ENCODE results near the gene HOXB1. TPM values are rescaled to one million over a fixed set of nuclear protein-coding genes. Genes with fewer than 3 reads are reported as not detected.

Gene HOXB1
- total RNA-seq, 1 donor from 2014 or later: not detected

DNA sequence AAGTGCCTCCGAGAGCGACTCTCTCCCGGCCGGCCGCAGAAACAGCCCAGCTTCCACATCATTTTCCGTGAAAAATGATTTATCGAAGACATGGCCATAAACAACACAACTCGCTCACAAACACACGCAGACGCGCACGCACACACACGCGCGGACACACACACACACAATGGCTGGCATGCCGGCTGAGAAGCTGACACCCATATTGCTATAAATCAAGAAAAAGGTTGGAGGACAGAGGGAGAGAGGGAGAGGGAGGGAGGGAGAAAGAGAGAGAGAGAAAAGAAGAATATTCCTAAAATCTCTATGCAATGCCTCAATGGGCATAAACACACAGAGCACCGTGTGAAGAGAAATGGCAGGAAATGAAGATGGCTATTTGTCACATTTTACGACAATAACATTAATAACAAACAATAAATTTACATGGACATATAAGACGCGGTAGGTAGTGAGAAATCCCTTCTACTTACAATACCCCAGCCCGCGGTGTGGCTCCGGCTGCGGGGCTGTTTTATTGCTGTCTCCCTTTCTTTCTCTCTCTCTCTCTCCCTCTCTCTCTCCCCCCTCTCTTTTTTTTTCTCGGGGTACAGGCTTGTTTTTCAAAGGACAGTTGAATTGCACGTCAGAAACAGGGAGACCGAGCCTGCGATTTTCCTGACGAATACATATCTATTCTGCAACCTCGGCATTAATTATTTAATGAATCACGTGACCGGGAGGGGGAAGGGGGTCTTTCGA, 37.9 kb upstream of the HOXB1 start:
- no peak for DNase-seq (ENCODE audit: low spot score in 2 of 2)
- FAIRE-seq: no peak

DNA sequence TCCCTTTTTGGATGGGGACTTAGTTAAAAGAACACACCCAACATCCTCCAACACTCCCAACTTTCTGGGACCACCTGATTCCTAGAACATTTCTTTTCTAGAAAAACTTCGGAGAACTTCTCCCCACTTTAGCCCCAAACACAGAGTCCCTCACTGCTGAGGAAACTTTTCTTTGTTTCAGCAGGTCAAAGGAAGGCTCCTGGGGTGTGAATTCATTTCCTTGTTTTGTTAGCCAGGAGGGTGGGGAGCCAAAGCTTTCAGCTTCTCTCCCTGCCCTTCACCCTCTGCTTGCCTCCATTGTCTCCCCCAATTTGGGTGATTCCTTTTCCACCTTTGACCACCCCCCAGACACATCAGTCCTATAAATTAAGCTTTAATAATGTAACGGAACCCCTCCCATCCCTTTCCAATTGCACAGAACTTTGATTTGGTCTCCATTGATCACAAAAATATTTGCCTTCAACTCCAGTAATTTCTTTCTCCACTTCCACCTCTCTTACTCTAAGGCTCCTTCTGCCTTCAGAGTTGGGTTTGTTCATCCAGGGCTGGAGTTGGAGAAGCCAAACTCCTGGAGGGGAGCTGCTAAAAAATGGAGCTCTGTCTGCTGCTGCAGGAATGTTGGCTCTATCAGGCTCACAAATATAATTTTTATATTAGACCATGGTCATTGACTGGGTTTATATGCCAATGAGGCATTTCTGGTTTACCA, 37.0 kb upstream of the HOXB1 start:
- DNase-seq (ENCODE audit: low spot score in 2 of 2): no peak
- FAIRE-seq: no peak

DNA sequence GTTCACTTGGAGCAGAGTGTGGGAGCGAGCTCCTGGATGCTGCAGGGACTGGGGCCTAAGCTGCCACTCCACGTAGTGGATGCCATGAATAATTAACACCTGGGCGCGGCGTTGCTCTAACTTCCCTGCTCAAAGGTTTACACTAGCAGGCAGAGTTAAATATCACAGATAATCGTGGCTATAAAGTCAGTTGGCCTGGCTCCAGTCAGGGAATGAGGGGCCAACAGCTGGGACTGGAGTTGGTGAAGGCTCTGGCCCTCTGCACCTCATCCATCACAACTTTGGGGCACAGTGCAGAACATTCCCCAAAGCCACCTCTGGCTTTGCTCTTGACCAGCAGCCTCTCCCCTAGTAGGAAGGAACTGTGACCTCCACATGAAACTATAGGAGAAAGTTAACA, 36.4 kb upstream of the HOXB1 start:
- FAIRE-seq (no peak), DNase-seq (ENCODE audit: low spot score in 2 of 2) (no peak)

DNA sequence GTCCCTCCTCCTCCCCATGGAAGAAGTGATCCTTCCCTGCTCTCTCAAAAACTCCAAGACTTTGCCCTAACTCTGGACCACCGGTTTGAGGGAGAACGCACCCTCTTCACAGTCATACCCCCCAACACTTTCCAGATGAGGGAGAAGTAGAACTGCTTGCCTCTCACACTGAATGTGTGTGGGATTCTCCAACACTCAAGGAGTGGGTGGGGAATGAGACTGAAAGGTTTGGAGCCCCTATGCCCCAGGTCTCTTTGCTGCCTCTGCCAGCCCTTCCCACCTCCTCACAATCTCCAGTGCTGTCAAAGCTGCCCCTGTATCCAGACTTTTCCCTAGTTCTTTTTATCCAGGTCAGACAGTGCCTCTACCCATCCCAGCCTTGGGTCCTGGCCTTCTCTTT, 35.9 kb upstream of the HOXB1 start:
- DNase-seq (ENCODE audit: low spot score in 2 of 2): no peak
- FAIRE-seq: no peak

DNA sequence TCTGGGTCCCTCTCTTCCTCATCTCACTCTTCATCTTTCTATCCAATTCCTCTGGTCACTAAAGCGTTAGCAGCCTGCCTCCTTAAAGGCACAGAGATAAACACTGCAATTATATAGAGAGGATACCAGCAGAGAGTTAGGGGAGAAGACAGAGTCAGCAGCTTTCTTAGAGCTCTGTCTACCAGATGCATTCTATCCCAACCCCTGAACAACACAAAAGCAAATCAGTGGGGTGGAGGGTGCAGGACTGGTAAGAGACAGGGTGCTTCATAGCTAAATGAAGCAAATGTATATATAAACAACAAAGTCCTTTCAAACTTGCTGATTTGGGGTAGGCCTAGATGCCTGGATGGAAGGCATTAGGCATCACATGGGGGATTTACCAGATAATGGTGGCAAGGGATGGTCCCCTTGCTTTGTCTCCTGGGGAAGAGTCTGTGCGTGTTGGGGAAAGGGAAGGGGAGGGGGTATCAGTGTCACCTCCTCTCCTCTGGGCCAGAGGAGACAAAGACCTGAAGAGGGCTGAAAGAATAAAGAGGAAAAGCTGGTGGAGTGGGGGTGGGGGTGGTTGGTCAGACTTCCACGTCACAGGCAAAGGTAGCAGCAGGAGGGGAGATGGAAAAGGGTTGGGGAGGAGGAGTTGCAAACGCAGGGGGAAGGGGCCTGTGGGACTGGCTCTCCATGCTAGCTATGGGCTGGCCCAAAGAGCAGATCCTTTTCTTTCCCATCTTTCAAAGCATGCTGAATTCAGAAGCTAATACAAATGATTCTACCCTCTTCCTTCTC, 35.3 kb upstream of the HOXB1 start:
- DNase-seq (ENCODE audit: low spot score in 2 of 2) (no peak), FAIRE-seq (no peak)

DNA sequence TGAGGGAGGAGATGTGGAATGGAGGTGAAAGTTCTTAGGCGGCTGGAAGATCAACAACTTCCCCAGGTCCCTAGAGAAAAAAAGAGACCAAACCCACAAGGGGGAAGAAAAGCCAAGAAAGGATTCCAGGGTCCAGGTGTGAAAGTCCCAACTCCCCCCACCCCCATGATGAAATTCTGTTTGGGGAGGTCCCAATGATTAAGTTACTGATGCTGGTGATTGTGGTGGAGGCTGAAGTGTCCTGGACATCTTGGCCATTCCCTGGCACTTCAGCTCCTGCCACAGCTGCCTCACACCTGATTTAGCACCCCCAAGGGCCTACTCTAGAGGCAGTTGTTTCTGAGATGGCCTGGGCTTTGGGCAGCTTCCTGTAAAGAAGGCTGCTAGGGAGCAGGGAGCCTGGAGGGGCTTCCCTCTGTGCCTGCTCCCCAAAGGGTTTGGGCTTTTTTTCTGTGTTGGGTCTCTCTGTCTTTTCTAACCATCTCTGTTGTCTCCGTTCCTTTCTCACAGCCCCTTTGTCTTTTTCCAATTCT, 34.3 kb upstream of the HOXB1 start:
- DNase-seq (ENCODE audit: low spot score in 2 of 2): no peak
- no peak for FAIRE-seq

DNA sequence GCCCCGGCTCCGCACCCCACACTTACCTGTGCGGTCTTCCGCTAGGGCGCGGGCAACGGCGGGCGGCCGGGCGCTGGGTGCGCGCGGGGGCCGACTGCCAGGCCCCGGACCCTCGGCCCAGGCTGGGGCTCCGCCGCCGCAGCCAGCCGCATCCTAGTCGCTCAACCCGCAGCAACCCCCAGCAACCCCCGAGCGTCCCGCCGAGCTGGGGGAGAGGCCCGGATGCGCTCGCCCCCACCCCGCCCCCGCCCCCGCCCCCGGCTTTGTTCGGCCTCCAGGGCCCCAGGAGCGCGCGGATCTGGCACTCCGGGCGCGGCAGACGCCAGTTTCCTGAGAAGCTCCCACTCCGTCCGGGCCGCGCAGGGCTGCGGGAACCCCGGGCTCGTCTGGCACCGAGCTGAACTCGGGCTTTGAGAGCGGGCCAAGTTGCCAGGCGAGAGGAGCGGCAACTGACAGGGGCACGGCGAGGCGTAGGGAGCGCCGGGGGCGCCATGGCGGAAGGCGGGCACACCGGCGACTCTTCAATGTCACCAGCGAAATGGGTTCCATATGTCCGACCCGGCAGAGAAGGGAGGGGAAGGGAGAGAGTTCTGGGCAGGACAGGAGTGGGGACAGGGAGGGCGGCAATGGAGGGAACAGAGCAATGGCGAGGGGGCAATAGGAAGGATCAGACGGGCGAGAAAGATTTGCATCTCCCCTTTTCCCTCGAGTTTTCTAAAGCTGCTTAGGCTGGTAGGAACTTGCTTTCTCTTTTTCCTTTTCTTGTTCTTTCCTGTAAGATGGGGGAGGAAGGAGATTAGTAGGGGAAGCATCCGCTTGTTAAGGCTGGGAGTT, 33.6 kb upstream of the HOXB1 start:
- DNase-seq (ENCODE audit: low spot score in 2 of 2): no peak
- FAIRE-seq: no peak

DNA sequence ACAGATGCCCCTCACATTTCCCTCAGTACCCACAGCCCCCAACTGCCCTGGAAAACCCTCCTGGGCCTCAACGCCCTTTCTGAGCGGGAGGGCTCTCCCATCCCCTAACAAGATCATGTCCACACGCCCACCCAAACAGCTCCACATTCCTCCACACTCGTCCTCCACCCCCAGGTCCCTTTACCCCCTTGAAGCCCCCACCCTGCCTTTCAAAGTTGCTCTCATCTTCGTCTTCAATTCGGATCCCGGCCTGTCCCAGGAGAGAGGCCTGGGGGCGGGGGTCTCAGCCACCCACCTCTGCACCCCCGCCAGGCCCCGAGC, 33.0 kb upstream of the HOXB1 start:
- FAIRE-seq: no peak
- no peak for DNase-seq (ENCODE audit: low spot score in 2 of 2)

DNA sequence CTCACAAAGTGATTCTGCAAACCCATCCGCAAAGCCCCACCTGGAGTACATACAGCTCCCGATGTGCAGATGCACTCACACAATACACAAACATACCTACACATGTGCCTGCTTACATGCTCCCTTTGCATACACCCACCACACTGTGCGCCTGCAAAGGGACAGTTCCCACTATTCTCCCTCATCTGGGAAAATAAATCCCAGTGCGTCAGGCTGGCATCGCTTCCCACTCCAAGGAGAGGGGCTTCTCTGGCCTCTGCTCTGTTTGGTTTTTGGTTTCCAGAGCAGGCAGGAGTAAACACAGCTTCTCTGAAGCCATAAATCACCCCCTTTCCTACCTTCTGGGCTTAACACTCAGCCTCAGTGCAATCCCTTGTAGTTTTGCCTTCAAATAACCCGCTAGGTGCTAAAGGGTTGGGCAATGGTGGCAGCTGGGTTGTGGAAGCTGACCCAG, 32.6 kb upstream of the HOXB1 start:
- DNase-seq (ENCODE audit: low spot score in 2 of 2): no peak
- FAIRE-seq: no peak

DNA sequence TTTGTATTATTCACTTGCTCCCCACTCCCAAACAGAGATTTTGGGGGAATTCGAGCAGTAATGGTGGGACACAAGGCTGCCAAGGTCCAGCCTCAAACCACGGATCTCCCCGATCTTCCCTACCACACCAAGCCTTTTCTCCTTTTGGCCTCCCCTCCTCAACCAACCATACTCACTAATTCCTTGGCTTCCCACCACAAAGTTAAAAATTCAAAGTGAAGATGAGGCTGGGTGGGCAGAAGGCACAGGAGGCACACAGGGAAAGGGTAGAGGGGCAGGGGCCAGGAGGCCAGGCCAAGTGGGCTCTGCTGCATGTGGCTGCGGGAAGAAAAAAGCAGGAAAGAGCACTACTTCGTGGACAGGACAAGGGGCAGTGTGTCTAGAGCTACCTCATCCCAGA, 32.1 kb upstream of the HOXB1 start:
- no peak for FAIRE-seq
- no peak for DNase-seq (ENCODE audit: low spot score in 2 of 2)

DNA sequence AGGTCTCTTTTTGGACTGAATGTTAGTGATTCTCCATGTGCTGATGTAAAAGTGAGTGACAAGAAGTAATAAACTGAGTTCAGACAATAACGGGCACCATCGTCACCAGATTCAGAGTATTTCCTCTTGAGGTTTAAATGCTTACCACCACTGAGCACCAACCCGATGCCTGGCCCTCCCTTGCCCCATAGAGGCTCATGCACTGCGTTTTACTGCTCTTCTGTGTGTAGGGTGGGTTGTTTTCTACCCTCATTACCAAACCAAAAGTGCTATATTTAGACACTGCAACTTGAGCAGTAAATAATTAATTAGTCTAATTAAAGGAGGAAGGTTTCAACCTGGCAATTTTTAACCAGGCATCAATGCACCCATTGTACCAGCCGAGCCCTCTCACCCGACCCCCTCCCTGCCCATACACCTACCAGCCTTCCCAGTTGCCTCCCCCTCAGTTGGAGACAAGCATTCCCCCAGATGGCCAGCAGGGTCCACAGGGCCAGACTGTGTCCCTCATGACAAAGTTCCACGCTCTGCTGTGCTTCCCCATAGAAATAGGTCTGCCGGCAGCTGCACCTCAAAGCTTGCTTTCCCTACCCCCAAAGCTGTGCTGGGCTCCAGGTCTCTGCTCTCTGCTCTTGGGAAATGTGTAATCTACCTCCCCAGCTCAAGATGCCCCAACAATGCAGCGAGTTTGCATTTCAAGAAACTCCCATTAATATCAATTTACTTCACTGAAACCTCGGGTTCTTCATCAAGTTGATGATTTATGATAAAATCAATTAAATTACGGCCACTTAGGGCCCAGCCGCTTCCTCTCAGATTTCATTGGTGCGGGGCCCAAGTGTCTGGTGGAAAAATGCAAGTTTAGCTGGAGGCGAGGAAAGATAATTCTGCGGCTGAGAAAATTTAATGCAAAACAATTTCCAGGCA, 31.3 kb upstream of the HOXB1 start:
- no peak for DNase-seq (ENCODE audit: low spot score in 2 of 2)
- no peak for FAIRE-seq

DNA sequence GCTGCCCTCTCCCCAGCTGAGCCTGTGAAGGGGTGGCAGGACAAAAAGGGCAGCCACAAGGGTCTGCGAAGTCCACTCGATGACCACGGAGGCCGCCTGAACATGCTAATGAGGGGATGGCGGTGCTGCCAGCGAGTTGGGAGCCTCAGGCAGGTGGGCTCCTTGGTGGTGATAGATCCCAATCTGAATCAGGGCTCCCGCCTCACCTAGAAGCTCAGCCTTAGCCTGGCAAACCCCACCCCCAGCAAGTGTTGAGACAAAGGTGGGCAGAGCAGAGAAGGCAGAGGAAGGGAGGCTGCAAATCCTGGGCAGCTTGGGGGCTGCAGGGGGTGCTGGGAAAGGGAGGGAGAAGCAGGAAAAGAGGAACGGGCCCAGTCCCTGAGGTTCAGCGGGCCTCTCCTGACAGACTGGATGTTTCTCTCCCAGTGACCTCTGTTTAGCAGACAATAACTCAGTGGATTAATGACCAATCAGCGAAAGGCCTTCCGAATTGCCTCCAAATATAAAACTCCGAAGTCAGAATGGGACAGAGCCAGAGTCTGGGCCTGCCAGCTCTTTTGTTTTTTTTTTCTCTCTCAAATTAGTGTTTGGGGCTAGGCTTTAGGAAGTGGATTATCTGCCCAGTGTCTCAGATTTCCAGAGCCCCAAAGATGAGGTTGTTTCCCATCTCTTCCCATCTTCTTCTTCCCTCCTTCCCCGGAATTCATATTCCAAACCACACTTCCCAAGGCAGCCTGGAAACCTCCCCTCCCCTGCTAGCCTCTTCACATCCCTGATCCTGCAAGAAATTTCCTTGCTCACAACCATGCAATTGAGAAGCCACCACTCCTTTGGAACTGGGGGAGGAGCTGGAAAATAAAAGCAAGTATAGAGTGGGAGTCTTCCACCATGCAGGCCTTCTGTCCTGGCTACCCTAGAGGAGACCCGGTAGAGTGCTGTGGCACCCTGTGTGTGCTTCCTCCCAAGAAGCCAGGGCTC, 29.3 kb upstream of the HOXB1 start:
- no peak for FAIRE-seq
- DNase-seq (ENCODE audit: low spot score in 2 of 2): no peak

DNA sequence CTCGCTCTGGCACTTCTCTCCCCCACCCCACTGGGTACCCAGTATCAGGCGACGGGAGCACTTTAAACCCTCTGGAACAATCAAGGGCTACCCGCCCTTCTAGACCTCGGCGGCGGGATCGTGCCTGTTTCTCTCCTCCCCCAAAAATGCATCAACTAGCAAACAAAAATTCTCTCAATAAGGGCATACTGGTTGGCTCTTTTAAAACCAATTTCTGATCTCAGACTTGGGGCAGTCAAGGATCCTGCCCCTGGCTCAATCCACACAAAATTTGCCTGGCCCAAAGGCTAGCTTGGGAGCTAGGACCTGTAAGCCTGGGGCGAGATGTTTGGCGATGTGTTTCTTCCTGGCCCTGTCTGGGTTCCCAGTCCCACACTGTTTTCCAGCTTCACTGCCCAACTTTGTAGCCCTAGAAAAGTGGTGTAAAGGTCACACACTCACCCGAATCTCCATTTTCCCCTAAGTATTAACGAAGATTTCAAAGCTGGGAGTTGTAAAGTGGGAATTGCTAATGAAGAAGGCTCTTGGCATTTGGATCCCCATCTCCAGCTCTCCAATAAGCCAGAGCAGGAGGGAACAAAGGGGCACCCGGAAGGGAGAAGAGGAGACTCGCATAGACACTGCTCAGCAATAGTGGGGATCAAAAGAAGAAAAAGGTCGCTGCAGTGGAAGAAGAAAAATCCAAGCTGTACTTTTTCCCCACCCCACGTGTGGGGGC, 28.5 kb upstream of the HOXB1 start:
- DNase-seq (ENCODE audit: low spot score in 2 of 2): no peak
- FAIRE-seq: no peak

DNA sequence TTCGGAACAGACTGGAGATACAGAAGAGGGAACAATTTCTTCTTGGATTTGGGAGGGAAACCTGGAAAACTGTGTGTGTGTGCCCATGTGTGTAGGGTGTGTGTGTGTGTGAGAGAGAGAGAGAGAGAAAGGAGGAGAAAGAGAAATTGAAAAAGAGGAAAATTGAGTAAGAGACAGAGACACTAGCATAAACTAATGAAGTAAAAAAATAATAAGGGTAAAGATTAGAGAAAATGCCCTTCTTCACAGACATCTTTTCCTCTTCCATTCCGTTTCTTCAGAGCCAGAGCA, 28.0 kb upstream of the HOXB1 start:
- DNase-seq (ENCODE audit: low spot score in 2 of 2): no peak
- no peak for FAIRE-seq

DNA sequence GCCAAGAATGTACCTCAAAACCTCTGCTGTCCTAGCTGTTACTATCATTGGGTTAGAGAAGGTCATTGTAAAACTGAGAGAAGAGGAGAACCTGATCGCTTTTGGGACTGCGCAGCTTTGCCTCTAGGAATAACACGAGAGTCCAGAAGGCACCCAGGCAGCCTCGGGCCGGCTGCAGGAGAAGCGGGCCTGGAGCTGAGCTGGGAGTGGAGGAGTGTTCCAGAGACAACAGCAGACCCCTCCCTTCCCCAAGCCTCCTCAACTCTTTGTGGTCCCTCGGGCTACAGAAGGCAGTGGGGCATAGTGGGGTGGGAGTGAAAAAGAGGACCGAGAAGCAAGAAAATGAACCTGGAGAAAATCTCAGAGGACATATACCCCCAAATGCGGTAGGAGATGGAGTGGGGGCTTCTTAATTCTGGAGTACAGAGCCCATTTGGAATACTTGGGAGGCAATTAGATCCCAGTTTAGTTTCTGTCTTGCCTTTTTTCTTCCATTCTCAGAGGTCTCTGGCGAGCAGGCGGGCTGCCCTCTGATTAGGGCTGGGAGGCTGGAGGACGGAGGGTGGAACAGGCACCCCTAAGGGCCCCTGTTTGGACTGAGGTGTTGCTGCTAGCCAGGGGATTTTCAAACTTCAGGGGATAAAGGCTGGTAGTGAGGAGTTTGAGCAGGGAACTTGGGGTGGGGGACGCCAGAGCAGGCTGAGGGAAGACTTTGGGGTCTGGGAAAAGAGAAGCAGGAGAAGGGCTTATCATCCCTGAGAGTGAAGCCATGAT, 27.4 kb upstream of the HOXB1 start:
- no peak for DNase-seq (ENCODE audit: low spot score in 2 of 2)
- no peak for FAIRE-seq

DNA sequence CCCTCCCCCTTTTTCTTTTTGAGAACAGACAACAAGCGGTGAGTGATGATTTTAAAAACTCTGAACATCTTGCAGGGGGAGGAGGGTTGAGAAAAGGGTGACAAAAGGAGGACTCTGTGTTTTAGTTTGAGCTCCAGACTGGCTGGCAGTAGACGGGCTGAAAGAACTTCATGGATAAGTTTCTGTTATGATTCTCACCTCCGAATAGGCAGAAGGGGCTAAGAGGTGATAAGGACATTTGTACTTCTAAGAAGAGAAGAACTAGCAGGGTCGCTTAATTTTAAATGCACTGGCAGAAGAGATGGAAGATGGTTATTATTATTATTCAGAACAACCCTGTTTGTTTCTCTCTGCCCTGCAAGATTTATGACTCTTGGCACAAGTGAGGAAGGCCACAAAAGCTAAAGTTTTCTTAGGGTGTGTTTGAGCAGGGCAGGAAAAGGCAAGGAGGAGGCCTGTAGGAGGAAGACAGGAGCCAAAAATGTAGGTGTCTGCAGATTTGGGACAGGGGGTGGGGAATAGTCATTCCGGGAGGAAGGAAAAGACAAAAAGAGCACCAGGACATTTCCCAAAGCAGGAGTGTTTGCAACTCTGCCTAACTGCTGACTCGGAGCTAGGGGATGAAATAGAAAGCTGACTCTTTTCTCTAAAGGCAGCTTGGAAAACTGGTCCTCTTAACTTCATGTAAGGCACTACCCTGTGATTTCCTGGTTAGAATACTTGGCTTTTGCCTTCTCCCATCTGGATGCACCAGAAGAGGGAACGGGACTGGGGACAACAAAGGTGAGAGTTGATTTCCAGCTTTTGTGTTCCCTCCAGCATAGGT, 26.0 kb upstream of the HOXB1 start:
- FAIRE-seq: no peak
- no peak for DNase-seq (ENCODE audit: low spot score in 2 of 2)
